H1 (cell line): Measurements from ENCODE around the gene ROR1. TPM values are rescaled to one million over a fixed set of nuclear protein-coding genes. Genes with fewer than 3 reads are reported as not detected.

Experiments
- CTCF ChIA-PET: fragments of 300-600 bp; sonication (Branson Sonifier 250); formaldehyde crosslinking; loops from one replicate; lab custom pipeline; 2021; ENCODE audit not compliant: partially characterized antibody; lab: Charles Lee
- POLR2A ChIA-PET: fragments of 300-600 bp; sonication (Branson Sonifier 250); formaldehyde crosslinking; loops from one replicate; lab custom pipeline; 2021; ENCODE audit warnings: inconsistent platforms; ENCODE audit not compliant: partially characterized antibody; lab: Charles Lee
- DNase-seq, 2 experiments: peaks; one replicate each; pipeline versions ENCODE4 v3.0.0 to v3.0.0-alpha.2; 2010 to 2022; ENCODE audit warnings: low spot score in 2 of 2, low read depth in 1 of 2, mixed read lengths in 1 of 2
- FAIRE-seq: peaks from 2 replicates; lab custom pipeline; 2011; peaks lifted over from hg19 to GRCh38; lab: Jason Lieb, UNC
- H2AFZ ChIP-seq: 2 replicates; pipeline ENCODE4 v1.8.1; 2012; ENCODE audit warnings: low read length, inconsistent platforms
- H2AK5ac ChIP-seq: 2 replicates; pipeline ENCODE4 v1.6.1; 2013; ENCODE audit warnings: low read depth, low read length
- H2BK120ac ChIP-seq: replicated peaks from 2 replicates; pipeline ENCODE3; 2013; ENCODE audit warnings: low read depth, low read length, inconsistent platforms
- H2BK12ac ChIP-seq: 2 replicates; pipeline ENCODE4 v1.6.1; 2013; ENCODE audit warnings: low read depth, low read length
- H2BK15ac ChIP-seq: 2 replicates; pipeline ENCODE4 v1.6.1; 2013; ENCODE audit warnings: low read length
- H2BK20ac ChIP-seq: 2 replicates; pipeline ENCODE4 v1.6.1; 2013; ENCODE audit warnings: low read length
- H2BK5ac ChIP-seq: 2 replicates; pipeline ENCODE4 v1.6.1; 2013; ENCODE audit warnings: low read depth, low read length
- H3K14ac ChIP-seq: 2 replicates; pipeline ENCODE4 v1.6.1; 2013; ENCODE audit warnings: inconsistent platforms; ENCODE audit not compliant: insufficient read length
- H3K18ac ChIP-seq: 2 replicates; pipeline ENCODE4 v1.6.1; 2013; ENCODE audit warnings: low read length; ENCODE audit errors: extremely low read depth
- H3K23ac ChIP-seq: 2 replicates; pipeline ENCODE4 v1.6.1; 2013; ENCODE audit warnings: inconsistent platforms; ENCODE audit not compliant: insufficient read length
- H3K23me2 ChIP-seq: 2 replicates; pipeline ENCODE4 v1.6.1; 2013; ENCODE audit warnings: low read depth, low read length
- H3K27ac ChIP-seq: 2 replicates; pipeline ENCODE4 v1.6.1; 2011; ENCODE audit warnings: low read depth, low read length, inconsistent platforms
- H3K27me3 ChIP-seq, 4 experiments: replicated peaks in 1 of 4; 1 replicate in 1 of 4; 2 replicates in 3 of 4; pipeline versions ENCODE4 v1.6.1 to v1.8.1; 2011 to 2013; ENCODE audit warnings: low read length in 3 of 4, mild to moderate bottlenecking in 3 of 4, inconsistent platforms in 2 of 4, mixed read lengths in 2 of 4, moderate library complexity in 1 of 4; ENCODE audit not compliant: control insufficient read depth in 3 of 4, insufficient read depth in 3 of 4; ENCODE audit errors: extremely low read depth in 1 of 4
- H3K36me3 ChIP-seq, 4 experiments: 2 replicates each; pipeline versions ENCODE4 v1.6.1 to v1.8.1; 2011 to 2013; ENCODE audit warnings: mild to moderate bottlenecking in 4 of 4, low read length in 3 of 4, moderate library complexity in 2 of 4, control low read depth in 1 of 4, inconsistent platforms in 1 of 4; ENCODE audit not compliant: insufficient read depth in 4 of 4, control insufficient read depth in 2 of 4
- H3K4ac ChIP-seq: replicated peaks from 2 replicates; pipeline ENCODE3; 2013; ENCODE audit warnings: low read length, low read depth, mixed read lengths, inconsistent platforms; ENCODE audit not compliant: insufficient read length
- H3K4me1 ChIP-seq, 4 experiments: replicated peaks in 1 of 4; 1 replicate in 1 of 4; 2 replicates in 3 of 4; pipeline versions ENCODE4 v1.6.1 to v1.8.1; 2011 to 2013; ENCODE audit warnings: low read length in 3 of 4, inconsistent platforms in 2 of 4, mixed read lengths in 1 of 4; ENCODE audit not compliant: insufficient read depth in 4 of 4, control insufficient read depth in 3 of 4
- H3K4me2 ChIP-seq, 2 experiments: 2 replicates each; pipeline versions ENCODE4 v1.6.1 to v1.8.1; 2011 to 2013; ENCODE audit warnings: low read depth in 2 of 2, low read length in 2 of 2, control low read depth in 1 of 2, inconsistent platforms in 1 of 2, mild to moderate bottlenecking in 1 of 2; ENCODE audit not compliant: insufficient read depth in 1 of 2
- H3K4me3 ChIP-seq, 4 experiments: fragments of 200-600, 300-600 bp in 1 of 4; sonication (generic), shearing (Covaris generic), sonication (Bioruptor Twin) in 1 of 4; 2 replicates each; pipeline versions ENCODE4 v1.5.1 to v1.8.1; 2011 to 2016; ENCODE audit warnings: low read length in 4 of 4, low read depth in 3 of 4, control low read depth in 2 of 4, inconsistent platforms in 2 of 4, mild to moderate bottlenecking in 2 of 4, mixed read lengths in 1 of 4, moderate library complexity in 1 of 4; ENCODE audit not compliant: insufficient read depth in 2 of 4; ENCODE audit errors: extremely low read depth in 1 of 4
- H3K56ac ChIP-seq: replicated peaks from 2 replicates; pipeline ENCODE3; 2013; ENCODE audit warnings: low read depth, mild to moderate bottlenecking, mixed read lengths, low read length, inconsistent platforms; ENCODE audit not compliant: insufficient read length
- H3K79me1 ChIP-seq: 2 replicates; pipeline ENCODE4 v1.6.1; 2013; ENCODE audit warnings: low read depth, low read length, control low read depth
- H3K79me2 ChIP-seq, 2 experiments: 2 replicates each; pipeline versions ENCODE4 v1.6.1 to v1.8.1; 2012 to 2013; ENCODE audit warnings: low read length in 2 of 2, mild to moderate bottlenecking in 2 of 2, inconsistent platforms in 1 of 2; ENCODE audit not compliant: insufficient read depth in 2 of 2, control insufficient read depth in 1 of 2
- H3K9ac ChIP-seq, 4 experiments: replicated peaks in 1 of 4; 1 replicate in 1 of 4; 2 replicates in 3 of 4; pipeline versions ENCODE4 v1.6.1 to v1.8.1; 2011 to 2013; ENCODE audit warnings: low read depth in 3 of 4, low read length in 3 of 4, control low read depth in 2 of 4, mild to moderate bottlenecking in 2 of 4, moderate library complexity in 2 of 4, inconsistent platforms in 1 of 4; ENCODE audit errors: extremely low read depth in 1 of 4
- H3K9me3 ChIP-seq, 2 experiments: 2 replicates each; pipeline versions ENCODE4 v1.6.1 to v1.8.1; 2012 to 2013; ENCODE audit warnings: mild to moderate bottlenecking in 2 of 2, moderate library complexity in 2 of 2, control low read depth in 1 of 2, inconsistent platforms in 1 of 2, low read depth in 1 of 2, low read length in 1 of 2, mixed read lengths in 1 of 2; ENCODE audit not compliant: insufficient read depth in 2 of 2
- H4K20me1 ChIP-seq, 2 experiments: replicated peaks in 1 of 2; 2 replicates each; pipeline versions ENCODE3 to v1.8.1; 2011 to 2013; ENCODE audit warnings: inconsistent platforms in 2 of 2, low read length in 2 of 2, mild to moderate bottlenecking in 1 of 2; ENCODE audit not compliant: insufficient read depth in 2 of 2, control insufficient read depth in 1 of 2
- H4K5ac ChIP-seq: 2 replicates; pipeline ENCODE4 v1.6.1; 2013; ENCODE audit warnings: low read length, low read depth, mixed read lengths, inconsistent platforms; ENCODE audit not compliant: insufficient read length
- H4K8ac ChIP-seq: 2 replicates; pipeline ENCODE4 v1.8.0; 2013; ENCODE audit warnings: mild to moderate bottlenecking, moderate library complexity, low read length, inconsistent platforms; ENCODE audit not compliant: insufficient read depth; ENCODE audit errors: extremely low read depth
- H4K91ac ChIP-seq: replicated peaks from 2 replicates; pipeline ENCODE3; 2013; ENCODE audit warnings: low read length, mixed read lengths, inconsistent platforms; ENCODE audit not compliant: insufficient read length
- BCL11A ChIP-seq, 2 experiments: IDR thresholded peaks; one replicate each; pipeline ENCODE4 v1.6.1; 2011; ENCODE audit warnings: low read depth in 2 of 2, low read length in 2 of 2, mild to moderate bottlenecking in 2 of 2
- CTBP2 ChIP-seq: IDR thresholded peaks from 2 replicates; pipeline ENCODE4 v1.7.0; 2011; ENCODE audit warnings: borderline replicate concordance, mild to moderate bottlenecking, moderate library complexity, mixed read lengths, low read length; ENCODE audit not compliant: insufficient read depth, insufficient read length
- KDM1A ChIP-seq: fragments of 200-600, 300-600 bp; sonication (generic); IDR thresholded peaks from 2 replicates; pipeline ENCODE4 v1.7.1; 2016; ENCODE audit warnings: mild to moderate bottlenecking, low read length, borderline replicate concordance
- NANOG ChIP-seq: IDR thresholded peaks from 2 replicates; pipeline ENCODE4 v1.6.1; 2011; ENCODE audit warnings: low read length, low read depth, mild to moderate bottlenecking, inconsistent platforms; ENCODE audit not compliant: insufficient read depth, poor library complexity, severe bottlenecking
- POLR2A ChIP-seq, 2 experiments: IDR thresholded peaks; 1 replicate in 1 of 2; 2 replicates in 1 of 2; pipeline ENCODE4 v1.6.1; 2011; ENCODE audit warnings: low read depth in 2 of 2, low read length in 2 of 2, mild to moderate bottlenecking in 2 of 2; ENCODE audit errors: control extremely low read depth in 1 of 2
- POLR2AphosphoS5 ChIP-seq: IDR thresholded peaks from 2 replicates; pipeline ENCODE4 v1.6.1; 2011; ENCODE audit warnings: low read depth, low read length
- RAD21 ChIP-seq, 2 experiments: IDR thresholded peaks in 1 of 2; conservative IDR thresholded peaks in 1 of 2; 2 replicates each; pipeline ENCODE4 v1.6.1; 2011; ENCODE audit warnings: low read depth in 2 of 2, low read length in 2 of 2, improper control_type of control experiment in 1 of 2, inconsistent platforms in 1 of 2, mild to moderate bottlenecking in 1 of 2, moderate library complexity in 1 of 2
- SAP30 ChIP-seq: fragments of 300-600 bp; sonication (generic); IDR thresholded peaks from 2 replicates; pipeline ENCODE4 v1.7.1; 2012; ENCODE audit warnings: low read length, moderate library complexity, mild to moderate bottlenecking, inconsistent platforms; ENCODE audit not compliant: insufficient read depth, insufficient replicate concordance
- SP2 ChIP-seq: IDR thresholded peaks from 2 replicates; pipeline ENCODE4 v1.6.1; 2012; ENCODE audit warnings: mild to moderate bottlenecking, low read length, inconsistent platforms
- SP4 ChIP-seq: IDR thresholded peaks from 2 replicates; pipeline ENCODE4 v1.6.1; 2012; ENCODE audit warnings: low read length, inconsistent platforms
- TCF12 ChIP-seq: IDR thresholded peaks from 2 replicates; pipeline ENCODE4 v1.6.1; 2011; ENCODE audit warnings: low read depth, mild to moderate bottlenecking, low read length
- WGBS, 2 experiments: shearing (Covaris generic) in 1 of 2; methylation state at CpG; one replicate each; pipeline versions ENCODE4 v1.1.6 to v1.1.7; 2013 to 2015; ENCODE audit warnings: low lambda C conversion rate in 2 of 2, mixed read lengths in 2 of 2, inconsistent platforms in 1 of 2, low coverage in 1 of 2, missing lambda C conversion rate in 1 of 2; ENCODE audit not compliant: insufficient replicate concordance in 2 of 2, insufficient coverage in 1 of 2, insufficient read length in 1 of 2; ENCODE audit errors: extremely low coverage in 1 of 2, missing lambda C conversion rate in 1 of 2; 5-methylcytosine and 5-hydroxymethylcytosine counted together
- polyA plus RNA-seq, 7 experiments: library from polyadenylated mRNA; depleted of rRNA in 3 of 7; stranded (reverse) in 5 of 7; unstranded in 2 of 7; fragments of >200 nt in 5 of 7; fragments of 200-250 nt in 2 of 7; gene quantifications; 1 replicate in 5 of 7; 2 replicates in 1 of 7; 4 replicates in 1 of 7; pipeline versions ENCODE4 v1.2.1 to v1.2.3, GENCODE V29; 2011 to 2013; ENCODE audit warnings: missing spikeins in 2 of 7, mixed read lengths in 2 of 7
- total RNA-seq: library from RNA; stranded (reverse); fragmentation: NEBNext Ultra II Directional; extraction: Animal tissue kit (Norgen Biotek cat#: 25700); gene quantifications from 2 replicates; pipeline ENCODE4 v1.2.1, GENCODE V29; 2021
- TF ChIP-seq, protein P1 (sequence below): IDR thresholded peaks from 2 replicates; pipeline ENCODE4 v1.6.1; 2012; ENCODE audit warnings: low read length, inconsistent platforms

ROR1 gene
- total and polyA plus RNA-seq, 2 of the 8 experiments (the other 6 are each of a cell fraction or from before 2014, with no cell fraction given): 33.6 to 73.6 TPM

DNA sequence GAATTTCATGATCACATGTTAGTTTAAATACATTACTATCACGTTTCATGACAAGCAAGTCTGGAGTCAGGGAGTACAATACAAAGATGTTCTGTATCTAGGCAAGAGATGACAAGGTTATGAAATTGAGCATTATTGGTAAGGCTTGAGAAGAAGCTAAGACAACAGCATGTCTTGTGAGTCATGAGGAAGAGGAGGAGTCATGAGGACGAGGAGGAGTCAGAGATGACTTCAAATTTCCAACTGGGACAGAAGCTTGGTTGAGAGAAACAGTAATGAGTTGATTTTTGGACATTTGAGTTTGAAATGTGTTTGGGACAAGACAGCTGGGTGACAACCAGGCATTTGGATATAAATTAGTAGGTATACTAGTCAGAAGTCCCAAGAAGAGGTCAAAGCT is 425.3 kb downstream of the ROR1 start:
- Histone ChIP-seq H4K5ac (no peak overlapping the region), H2BK12ac (no peak overlapping the region), H3K9me3 (no peaks in the 10 kb centered on the region; a peak in 1 of 4 replicates), H3K23ac (no peak overlapping the region), H3K27me3 (no peaks in the 10 kb centered on the region), H3K18ac (no peak overlapping the region), H3K4me2 (no peak overlapping the region), H4K20me1 (no peaks in the 10 kb centered on the region), H2AK5ac (no peak overlapping the region), H3K56ac (no peak overlapping the region), H3K79me1 (no peaks in the 10 kb centered on the region), H3K36me3 (no peaks in the 10 kb centered on the region), H2BK20ac (no peak overlapping the region), H4K91ac (no peak overlapping the region), H3K9ac (no peak overlapping the region), H2BK15ac (no peak overlapping the region), H3K79me2 (no peaks in the 10 kb centered on the region), H2AFZ (no peak overlapping the region), H3K4me3 (no peak overlapping the region), H3K4ac (no peak overlapping the region), H3K23me2 (no peaks in the 10 kb centered on the region), H4K8ac (no peak overlapping the region), H3K14ac (no peak overlapping the region), H3K4me1 (peaks cover 0 to 5% (median 0%) of the 10 kb centered on the region in 4 experiments; a peak in 2 of 7 replicates), H2BK120ac (no peak overlapping the region), H3K27ac (no peak overlapping the region), H2BK5ac (no peak overlapping the region)
- 95% methylated on average over 1 of the region's 2 CpGs; no CpG with 5 or more reads in 1 of the 2 experiments for WGBS, 2 experiments
- ChIA-PET CTCF (no interaction called here), POLR2A (no interaction called here)
- TF ChIP-seq POLR2A (IDR thresholded peaks at IDR 0.05; ENCODE audit: control extremely low read depth in 1 of 2, low read depth in 2 of 2, low read length in 2 of 2) (no peak), NANOG (no peak), SP4 (no peak), SP2 (no peak), BCL11A (IDR thresholded peaks at IDR 0.05; ENCODE audit: low read depth in 2 of 2, low read length in 2 of 2) (no peak), TCF12 (no peak), KDM1A (no peak), POLR2AphosphoS5 (no peak), SAP30 (no peak), CTBP2 (no peak), RAD21 (IDR thresholded peaks at IDR 0.05 in 1 of 2, conservative IDR thresholded peaks at IDR 0.05 in 1 of 2; ENCODE audit: low read depth in 2 of 2, low read length in 2 of 2) (no peak)
- TF ChIP-seq, protein P1, sequence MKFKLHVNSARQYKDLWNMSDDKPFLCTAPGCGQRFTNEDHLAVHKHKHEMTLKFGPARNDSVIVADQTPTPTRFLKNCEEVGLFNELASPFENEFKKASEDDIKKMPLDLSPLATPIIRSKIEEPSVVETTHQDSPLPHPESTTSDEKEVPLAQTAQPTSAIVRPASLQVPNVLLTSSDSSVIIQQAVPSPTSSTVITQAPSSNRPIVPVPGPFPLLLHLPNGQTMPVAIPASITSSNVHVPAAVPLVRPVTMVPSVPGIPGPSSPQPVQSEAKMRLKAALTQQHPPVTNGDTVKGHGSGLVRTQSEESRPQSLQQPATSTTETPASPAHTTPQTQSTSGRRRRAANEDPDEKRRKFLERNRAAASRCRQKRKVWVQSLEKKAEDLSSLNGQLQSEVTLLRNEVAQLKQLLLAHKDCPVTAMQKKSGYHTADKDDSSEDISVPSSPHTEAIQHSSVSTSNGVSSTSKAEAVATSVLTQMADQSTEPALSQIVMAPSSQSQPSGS: no peak
- FAIRE-seq: no peak
- DNase-seq: no peak
